Pancreas (tissue), 10 donors: ENCODE data around the gene IFNL2. TPM values are rescaled to one million over a fixed set of nuclear protein-coding genes. Genes with fewer than 3 reads are reported as not detected.

ENCODE experiments used
- ATAC-seq, 4 donors: fragments of 200-7000 bp; cut with Tn5 transposase; one replicate each; pipeline versions ENCODE4 v1.8.0 to v1.9.1; 2020; ENCODE audit warnings: mild to moderate bottlenecking in 4 of 4, moderate library complexity in 4 of 4
- DNase-seq, 6 donors: peaks; one replicate each; pipeline ENCODE4 v3.0.0-alpha.2; 2020
- FAIRE-seq: peaks from 2 replicates; lab custom pipeline; 2012; peaks lifted over from hg19 to GRCh38; lab: Jason Lieb, UNC
- H3K27ac ChIP-seq, 4 donors: fragments of 200-600 bp; sonication (generic); 1 replicate in 3 of 4; 2 replicates in 1 of 4; pipeline versions ENCODE4 v1.5.0 to v1.8.0; 2020
- H3K27me3 ChIP-seq, 4 donors: fragments of 200-600 bp; one replicate each; pipeline ENCODE4 v1.8.0; 2021
- H3K36me3 ChIP-seq, 3 donors: fragments of 200-600 bp; sonication (generic) in 1 of 3; one replicate each; pipeline versions ENCODE4 v1.5.0 to v1.8.0; 2020 to 2021
- H3K4me1 ChIP-seq, 3 donors: fragments of 200-600 bp; one replicate each; pipeline ENCODE4 v1.8.0; 2021
- H3K4me3 ChIP-seq, 4 donors: fragments of 200-600 bp; sonication (generic) in 2 of 4; one replicate each; pipeline versions ENCODE4 v1.5.0 to v1.8.0; 2020 to 2021
- H3K9me3 ChIP-seq, 4 donors: fragments of 200-600 bp; one replicate each; pipeline ENCODE4 v1.8.0; 2021
- WGBS, 2 donors: extraction: QIAGEN DNeasy Blood & Tissue Kit; methylation state at CpG; one replicate each; pipeline ENCODE4 v1.1.7; 2013; 5-methylcytosine and 5-hydroxymethylcytosine counted together
- intact Hi-C, 3 donors: fragments of 100-400 bp; cut with DNase I; formaldehyde crosslinking; loops; one replicate each; pipeline versions ENCODE4 v1.11.1 to v1.14.2; 2022
- polyA plus RNA-seq, 2 donors: library from polyadenylated mRNA; stranded (reverse); fragments of 200-250 nt; gene quantifications; one replicate each; pipeline ENCODE4 v1.2.3, GENCODE V29; 2013
- total RNA-seq, 6 donors: library from RNA; stranded (reverse); fragmentation: NEBNext Ultra II Directional in 4 of 6; extraction: Animal tissue kit (Norgen Biotek cat#: 25700) in 4 of 6; gene quantifications; one replicate each; pipeline versions ENCODE4 v1.2.1 to v1.2.4, GENCODE V29; 2021 to 2023
- TF ChIP-seq, protein P1 (sequence below), 4 donors: fragments of 200-600 bp; sonication (generic) in 3 of 4; IDR thresholded peaks; one replicate each; pipeline versions ENCODE4 v1.5.0 to v1.8.0; 2021; ENCODE audit warnings: antibody characterized with exemption in 4 of 4
- donor health status: healthy with polysubstance abuse.
- donor health status: DM: no; HTN: no; CAD: no; lungs with moderate emphysema.
- donor health status: DM: no; HTN: no; CAD: no.
- donor health status: control.
- donor health status: control.
- donor health status: Bipolar disorder and iron deficiency.
- donor health status: DM: yes; HTN: yes; CAD: no.
- donor health status: DM: no; HTN: no; CAD: no.
- donor health status: DM: no; HTN: no; CAD: no.
- donor health status: DM: yes; HTN: yes; CAD: no.

IFNL2 gene
- total and polyA plus RNA-seq, 8 donors = not detected

DNA sequence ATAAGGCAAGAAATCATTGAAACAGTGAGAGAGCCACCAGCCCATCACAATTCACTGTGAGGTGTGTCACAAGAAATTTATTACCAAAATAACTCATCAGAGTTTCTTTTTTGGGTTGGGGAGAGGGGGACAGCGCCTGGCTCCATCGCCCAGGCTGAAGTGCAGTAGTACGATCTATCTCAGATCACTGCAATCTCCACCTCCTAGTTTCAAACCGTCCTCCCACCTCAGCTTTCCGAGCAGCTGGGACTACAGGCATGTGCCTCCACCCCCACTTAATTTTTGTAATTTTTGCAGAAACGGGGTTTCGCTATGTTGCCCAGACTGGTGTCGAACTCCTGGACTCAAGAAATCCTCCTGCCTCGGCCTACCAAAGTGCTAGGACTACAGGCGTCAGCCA lies 31.6 kb downstream of the IFNL2 start:
- TF ChIP-seq, protein P1, sequence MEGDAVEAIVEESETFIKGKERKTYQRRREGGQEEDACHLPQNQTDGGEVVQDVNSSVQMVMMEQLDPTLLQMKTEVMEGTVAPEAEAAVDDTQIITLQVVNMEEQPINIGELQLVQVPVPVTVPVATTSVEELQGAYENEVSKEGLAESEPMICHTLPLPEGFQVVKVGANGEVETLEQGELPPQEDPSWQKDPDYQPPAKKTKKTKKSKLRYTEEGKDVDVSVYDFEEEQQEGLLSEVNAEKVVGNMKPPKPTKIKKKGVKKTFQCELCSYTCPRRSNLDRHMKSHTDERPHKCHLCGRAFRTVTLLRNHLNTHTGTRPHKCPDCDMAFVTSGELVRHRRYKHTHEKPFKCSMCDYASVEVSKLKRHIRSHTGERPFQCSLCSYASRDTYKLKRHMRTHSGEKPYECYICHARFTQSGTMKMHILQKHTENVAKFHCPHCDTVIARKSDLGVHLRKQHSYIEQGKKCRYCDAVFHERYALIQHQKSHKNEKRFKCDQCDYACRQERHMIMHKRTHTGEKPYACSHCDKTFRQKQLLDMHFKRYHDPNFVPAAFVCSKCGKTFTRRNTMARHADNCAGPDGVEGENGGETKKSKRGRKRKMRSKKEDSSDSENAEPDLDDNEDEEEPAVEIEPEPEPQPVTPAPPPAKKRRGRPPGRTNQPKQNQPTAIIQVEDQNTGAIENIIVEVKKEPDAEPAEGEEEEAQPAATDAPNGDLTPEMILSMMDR (IDR thresholded peaks at IDR 0.05) = no peak
- no peak overlapping the region for H3K27ac ChIP-seq
- ATAC-seq (no peak), FAIRE-seq (no peak), DNase-seq (no peak)
- H3K4me3 ChIP-seq = no peak overlapping the region
- H3K9me3 ChIP-seq = no peaks in the 10 kb centered on the region
- H3K4me1 ChIP-seq = no peaks in the 10 kb centered on the region
- H3K36me3 ChIP-seq = no peaks in the 10 kb centered on the region
- H3K27me3 ChIP-seq = no peaks in the 10 kb centered on the region
- intact Hi-C loops = no loop called here
- WGBS, 2 donors = 89 to 93% methylated on average over 10 of the region's 10 CpGs

DNA sequence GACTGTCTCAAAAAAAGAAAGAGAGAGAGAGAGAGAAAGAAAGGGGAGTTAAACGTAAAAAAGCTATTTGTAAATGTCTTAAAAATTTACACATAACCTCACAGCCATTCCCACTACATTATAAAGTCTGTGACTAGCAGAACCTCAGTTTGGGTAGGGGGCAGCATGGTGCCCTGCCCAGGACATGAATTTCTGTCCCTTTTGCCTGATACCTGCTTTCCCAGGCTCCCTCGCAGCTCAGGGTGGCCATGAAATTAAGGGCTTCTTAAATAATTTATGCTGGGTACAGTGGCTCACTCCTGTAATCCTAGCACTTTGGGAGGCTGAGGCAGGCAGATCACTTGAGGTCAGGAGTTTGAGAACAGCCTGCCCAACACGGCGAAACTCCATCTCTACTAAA lies 32.8 kb downstream of the IFNL2 start:
- Histone ChIP-seq H3K9me3 (no peaks in the 10 kb centered on the region), H3K4me3 (no peak overlapping the region), H3K27ac (no peak overlapping the region), H3K4me1 (no peaks in the 10 kb centered on the region), H3K36me3 (no peaks in the 10 kb centered on the region), H3K27me3 (no peaks in the 10 kb centered on the region)
- ATAC-seq (no peak), FAIRE-seq (no peak), DNase-seq (no peak)
- intact Hi-C loops = no loop called here
- WGBS, 2 donors = 76% methylated on average over 4 of the region's 4 CpGs
- TF ChIP-seq, protein P1 (IDR thresholded peaks at IDR 0.05) = no peak

DNA sequence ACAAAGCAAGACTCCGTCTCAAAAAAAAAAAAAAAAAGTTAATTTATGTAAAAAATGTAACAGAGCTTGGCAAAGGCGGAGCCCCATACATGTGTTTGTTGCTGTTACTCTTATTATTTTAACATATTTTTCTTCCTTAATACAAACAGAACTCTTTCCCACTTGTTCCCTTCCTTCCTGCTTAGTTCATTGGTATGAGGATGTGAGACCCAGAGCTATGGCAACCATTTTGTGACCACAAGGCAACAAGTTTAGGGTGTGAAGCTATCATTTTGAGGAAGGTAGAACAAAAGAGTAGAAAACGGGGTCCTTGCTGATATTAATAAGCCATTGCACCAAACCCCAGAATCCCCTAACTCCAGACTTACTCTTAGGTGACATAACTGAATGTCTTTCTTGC lies 33.4 kb downstream of the IFNL2 start:
- Histone ChIP-seq H3K4me1 (no peaks in the 10 kb centered on the region), H3K27ac (no peak overlapping the region), H3K9me3 (no peaks in the 10 kb centered on the region), H3K36me3 (no peaks in the 10 kb centered on the region), H3K4me3 (no peak overlapping the region), H3K27me3 (no peaks in the 10 kb centered on the region)
- TF ChIP-seq, protein P1 (IDR thresholded peaks at IDR 0.05) = no peak
- no peak for FAIRE-seq
- WGBS, 2 donors = 80 to 92% methylated on average over 3 of the region's 3 CpGs
- no peak for DNase-seq
- no peak for ATAC-seq
- intact Hi-C loops = no loop called here

DNA sequence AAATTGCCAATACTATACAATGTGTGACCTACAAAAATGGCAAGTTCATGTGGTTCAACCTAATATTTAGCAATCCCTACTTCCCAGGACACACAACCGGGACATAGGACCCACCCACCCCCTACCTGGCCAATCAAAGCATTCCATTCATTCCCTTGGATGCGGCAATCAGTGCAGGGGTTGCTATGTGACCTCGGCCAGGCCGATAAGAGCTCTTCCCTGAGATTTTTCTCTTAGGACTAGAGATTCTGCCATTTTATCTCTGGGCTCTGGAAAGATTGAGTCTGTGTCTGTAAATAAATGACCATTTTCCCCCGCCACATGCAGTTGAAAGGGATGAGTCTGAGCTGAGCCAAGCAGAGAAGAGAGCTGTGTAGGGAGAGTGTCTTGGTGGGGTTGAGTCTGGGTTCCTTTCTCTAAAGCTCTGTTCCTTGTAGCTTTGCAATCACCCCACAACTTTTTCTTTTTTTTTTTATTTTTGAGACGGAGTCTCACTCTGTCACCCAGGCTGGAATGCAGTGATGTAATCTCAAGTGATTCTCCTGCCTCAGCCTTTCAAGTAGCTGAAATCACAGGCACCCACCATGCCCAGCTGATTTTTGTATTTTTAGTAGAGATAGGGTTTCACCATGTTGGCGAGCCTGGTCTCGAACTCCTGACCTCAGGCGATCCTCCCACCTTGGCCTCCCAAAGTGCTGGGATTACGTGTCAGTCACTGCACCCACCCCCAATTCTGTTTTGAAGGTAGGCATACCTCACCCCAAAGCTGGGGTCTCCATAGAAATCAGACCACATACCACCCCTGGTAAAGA lies 35.4 kb downstream of the IFNL2 start:
- ATAC-seq (peak in 1 of 4 donors; percentile 39), DNase-seq (no peak), FAIRE-seq (no peak)
- Histone ChIP-seq H3K4me3 (no peak overlapping the region), H3K9me3 (no peaks in the 10 kb centered on the region), H3K4me1 (no peaks in the 10 kb centered on the region), H3K27me3 (no peaks in the 10 kb centered on the region), H3K36me3 (no peaks in the 10 kb centered on the region), H3K27ac (no peak overlapping the region)
- intact Hi-C loops = no loop called here
- 49 to 52% methylated on average over 10 of the region's 10 CpGs for WGBS, 2 donors
- TF ChIP-seq, protein P1 (IDR thresholded peaks at IDR 0.05) = no peak

DNA sequence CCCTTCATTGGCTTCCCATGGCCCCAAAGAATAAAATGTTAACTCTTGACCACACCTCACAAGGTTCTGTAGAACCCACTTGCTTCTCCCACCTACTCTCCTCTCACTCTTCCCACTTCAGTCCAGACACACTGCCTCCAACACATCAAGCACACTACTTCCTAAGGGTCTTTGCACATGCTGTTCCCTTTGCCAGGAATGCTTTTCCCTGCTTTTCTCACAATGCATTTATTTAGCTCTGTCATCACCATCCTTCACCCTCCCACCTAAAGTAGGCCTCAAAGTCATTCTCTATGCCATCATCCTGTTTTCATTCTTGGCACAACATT lies 36.0 kb downstream of the IFNL2 start:
- TF ChIP-seq, protein P1 (IDR thresholded peaks at IDR 0.05) = no peak
- intact Hi-C loops = no loop called here
- Histone ChIP-seq H3K27me3 (no peaks in the 10 kb centered on the region), H3K4me1 (no peaks in the 10 kb centered on the region), H3K9me3 (no peaks in the 10 kb centered on the region), H3K27ac (no peak overlapping the region), H3K4me3 (no peak overlapping the region), H3K36me3 (no peaks in the 10 kb centered on the region)
- DNase-seq (no peak), ATAC-seq (no peak), FAIRE-seq (no peak)
